ENCODE measurements around the gene ROPN1B.
"Not testable (repeated sequence)": the region's sequence is repeated elsewhere in the genome, so short reads cannot be mapped to it uniquely, and the experiment has no call there.

GRCh38 chr3:125951176-125951575, 17.8 kb upstream of the ROPN1B start:
- TF ChIP-seq POLR2A, CTCF (IDR thresholded peaks at IDR 0.05): not testable (repeated sequence)

Measured in esophagus squamous epithelium (tissue), 4 donors.